AG08395 (cell line): Measurements from ENCODE around the gene SHROOM1.
"Not testable (repeated sequence)": the region's sequence is repeated elsewhere in the genome, so short reads cannot be mapped to it uniquely, and the experiment has no call there.

Source experiments
- DNase-seq: peaks from one replicate; pipeline ENCODE4 v3.0.0; 2012; ENCODE audit warnings: mixed read lengths, low spot score

SHROOM1 gene

GRCh38 chr5:132805872-132806271 lies 24.6 kb downstream of the SHROOM1 start:
- not testable (repeated sequence) for DNase-seq

- not testable (repeated sequence) for DNase-seq
Measured at GRCh38 chr5:132804219-132804618, 26.2 kb downstream of the SHROOM1 start.

- not testable (repeated sequence) for DNase-seq
Measured at GRCh38 chr5:132802685-132803066, 27.8 kb downstream of the SHROOM1 start.

DNA sequence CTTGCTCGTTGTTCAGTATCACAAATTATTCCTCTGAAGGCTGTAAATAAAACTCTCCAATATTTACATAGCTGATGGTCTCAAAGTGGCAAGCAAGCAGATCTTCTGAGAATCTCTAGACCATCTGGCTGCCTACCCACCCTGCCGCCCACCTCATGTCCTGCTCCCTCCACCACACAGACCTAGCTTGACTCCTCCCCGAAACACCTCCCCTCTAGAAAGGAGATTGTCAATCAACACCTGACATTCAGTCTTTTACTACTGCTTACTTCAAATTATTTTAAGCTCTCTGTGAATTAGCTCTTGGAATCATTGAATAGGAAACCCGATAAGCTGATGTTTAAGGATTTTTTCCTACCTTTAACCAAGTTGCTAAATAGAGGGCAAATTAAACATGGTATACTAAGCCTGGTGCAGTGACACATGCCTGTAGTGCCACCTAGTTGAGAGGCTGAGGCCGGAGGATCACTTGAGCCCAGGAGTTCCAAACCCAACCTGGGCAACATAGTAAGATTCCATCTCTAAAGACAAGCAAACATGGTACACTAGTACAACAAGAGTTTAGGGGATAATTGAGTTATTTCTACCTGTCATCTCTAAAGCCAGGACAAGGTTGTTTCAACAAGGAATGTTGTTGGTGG lies 28.3 kb downstream of the SHROOM1 start:
- no peak for DNase-seq

- no peak for DNase-seq
Measured at GRCh38 chr5:132800545-132800944, 29.9 kb downstream of the SHROOM1 start.

DNA sequence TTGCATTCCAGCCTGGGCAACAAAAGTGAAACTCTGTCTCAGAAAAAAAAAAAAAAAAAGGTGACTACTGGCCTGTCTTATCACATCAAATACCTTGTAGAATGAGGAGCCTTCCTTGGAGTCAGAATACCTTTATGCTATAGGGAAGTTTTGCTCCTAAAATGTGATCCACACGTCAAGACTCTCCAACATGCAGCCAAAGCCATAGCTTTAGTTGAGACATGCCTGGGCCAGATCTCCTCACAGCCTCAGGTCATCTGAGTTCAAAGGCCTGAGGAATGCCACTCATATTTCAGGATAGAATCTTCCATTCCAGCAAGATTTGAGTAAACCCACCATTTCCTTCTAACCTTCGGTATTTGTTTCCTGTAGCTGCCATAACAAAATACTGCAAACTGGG lies 31.1 kb downstream of the SHROOM1 start:
- DNase-seq: no peak

GRCh38 chr5:132797651-132798050 lies 32.8 kb downstream of the SHROOM1 start:
- DNase-seq: peak; percentile 71

DNA sequence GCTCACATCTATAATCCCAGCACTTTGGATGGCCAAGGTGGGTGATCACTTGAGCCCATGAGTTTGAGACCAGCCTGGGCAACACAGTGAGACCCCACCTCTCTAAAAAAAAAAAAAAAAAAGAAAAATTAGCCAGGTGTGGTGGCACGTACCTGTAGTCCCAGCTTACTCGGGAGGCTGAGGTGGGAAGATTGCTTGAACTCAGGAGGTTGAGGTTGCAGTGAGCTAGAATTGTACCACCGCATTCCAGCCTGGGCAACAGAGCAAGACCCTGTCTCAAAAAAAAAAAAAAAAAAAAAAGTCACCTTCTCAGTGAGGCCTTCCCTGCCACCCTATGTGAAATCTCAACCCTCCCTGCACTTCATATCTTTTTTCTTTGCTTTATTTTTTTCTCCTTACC lies 39.4 kb downstream of the SHROOM1 start:
- DNase-seq: no peak

DNA sequence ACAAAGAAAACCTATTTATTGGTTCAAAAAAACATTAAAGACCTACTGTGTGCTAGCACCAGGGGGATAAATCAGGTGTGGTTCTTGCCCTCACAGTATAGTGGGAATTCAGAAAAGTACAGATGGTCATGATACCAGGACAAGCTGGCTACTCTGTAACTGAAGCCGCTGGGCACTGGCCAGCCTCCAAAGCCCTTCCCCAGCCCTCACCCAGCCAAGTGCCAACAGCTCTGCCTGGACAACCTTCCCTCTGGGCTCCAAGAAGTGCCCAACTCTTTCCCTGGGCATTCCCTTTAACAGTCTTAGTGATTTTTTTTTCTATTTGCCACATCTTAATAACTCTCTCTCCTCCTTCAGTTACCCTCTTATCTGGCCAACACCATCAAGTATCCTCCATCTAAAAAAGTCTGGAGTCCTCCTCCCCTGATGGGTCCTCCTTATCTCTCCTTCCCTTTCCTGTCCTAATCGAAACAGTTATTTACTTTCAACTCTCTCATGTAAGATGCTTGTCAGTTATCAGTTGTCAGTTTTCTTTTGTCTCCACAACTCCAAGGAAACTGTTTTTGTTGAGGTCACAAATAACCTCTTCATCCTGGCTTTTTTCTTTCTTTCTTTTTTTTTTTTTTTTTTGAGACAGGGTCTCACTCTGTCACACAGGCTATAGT lies 40.1 kb downstream of the SHROOM1 start:
- no peak for DNase-seq

GRCh38 chr5:132788990-132789886 lies 41.2 kb downstream of the SHROOM1 start:
- DNase-seq: no peak

- DNase-seq: no peak
Measured at GRCh38 chr5:132788508-132788907, 41.9 kb downstream of the SHROOM1 start.

DNA sequence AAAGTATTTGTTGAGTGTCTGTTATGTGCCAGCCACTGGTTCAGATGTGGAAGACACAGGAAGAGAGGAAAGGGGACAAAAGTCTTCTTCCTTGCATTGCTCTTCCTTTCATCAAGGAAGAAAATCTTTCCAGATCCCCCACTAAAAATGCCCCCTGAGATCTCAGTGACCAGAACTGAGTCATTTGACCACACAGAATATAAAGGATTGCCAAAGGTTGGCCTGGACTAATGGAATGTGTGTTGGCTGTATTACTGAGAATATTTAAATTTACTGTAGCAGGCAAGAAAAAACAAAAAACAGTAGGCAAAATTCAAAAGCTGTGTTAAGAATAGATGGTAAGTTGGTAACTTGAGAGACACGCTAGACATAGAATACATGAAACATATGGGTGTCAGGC lies 43.4 kb downstream of the SHROOM1 start:
- peak; percentile 84 for DNase-seq

- no peak for DNase-seq
Measured at GRCh38 chr5:132785864-132786263, 44.6 kb downstream of the SHROOM1 start.

- DNase-seq: no peak
Measured at GRCh38 chr5:132785365-132785764, 45.1 kb downstream of the SHROOM1 start.

DNA sequence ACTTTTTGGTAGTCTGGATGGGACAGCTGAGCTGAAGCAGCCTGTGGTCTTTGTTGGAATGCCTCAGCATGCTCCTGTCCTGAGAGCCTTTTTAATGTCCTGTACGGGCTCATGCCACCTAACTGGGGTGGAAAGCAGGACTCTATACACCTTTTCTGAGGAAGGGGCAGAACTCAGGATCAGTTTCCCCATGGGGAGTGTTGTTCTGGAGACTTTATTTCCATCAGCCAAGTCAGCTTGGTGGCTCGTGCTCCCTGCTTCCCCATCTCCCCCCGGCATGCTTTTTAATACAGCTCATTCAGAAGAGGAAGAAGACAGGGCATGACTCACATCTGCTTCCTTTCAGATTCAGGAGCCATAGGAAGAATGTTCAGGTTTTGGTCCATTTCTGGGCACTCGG lies 48.3 kb downstream of the SHROOM1 start:
- DNase-seq: peak; percentile 55

- no peak for DNase-seq
Measured at GRCh38 chr5:132781029-132781428, 49.4 kb downstream of the SHROOM1 start.

GRCh38 chr5:132780577-132780976 lies 49.9 kb downstream of the SHROOM1 start:
- no peak for DNase-seq

DNA sequence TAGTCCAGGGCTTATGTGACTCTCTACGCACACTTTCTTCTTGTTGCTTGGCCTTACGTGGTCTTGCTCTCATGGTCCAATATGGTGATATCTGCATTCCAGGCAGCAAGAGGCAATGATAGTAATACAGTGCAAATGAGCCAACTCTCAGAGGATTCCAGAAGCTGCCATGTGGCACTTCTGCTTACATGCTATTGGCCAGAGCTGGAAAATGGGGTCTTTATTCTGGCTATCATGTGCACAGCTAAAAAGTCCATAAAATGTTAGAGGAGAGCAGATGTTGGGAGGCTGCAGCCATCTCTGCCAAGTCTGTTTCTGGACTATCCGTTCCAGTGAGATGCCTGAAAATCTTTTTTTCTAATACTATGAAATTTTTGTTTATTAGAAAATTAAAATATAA lies 50.5 kb downstream of the SHROOM1 start:
- DNase-seq: no peak

DNA sequence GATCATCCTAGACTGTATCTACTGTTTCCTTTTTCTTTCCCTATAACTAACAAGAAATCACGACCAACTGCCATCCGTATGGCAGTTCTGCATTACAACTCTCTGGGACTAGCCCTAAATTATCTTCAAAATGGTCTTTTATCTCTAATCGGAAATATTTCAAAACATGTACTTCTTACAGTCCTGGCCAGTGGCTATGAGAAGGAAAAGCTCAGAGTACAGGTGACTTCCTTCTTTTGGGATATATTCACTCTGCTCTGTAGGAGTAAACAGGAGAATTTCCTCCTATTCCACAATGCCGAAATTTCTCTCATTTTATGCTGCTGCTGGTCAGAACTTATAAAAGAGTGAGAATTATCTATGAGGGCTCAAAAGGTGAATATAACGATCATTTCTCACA lies 51.6 kb downstream of the SHROOM1 start:
- DNase-seq: no peak

GRCh38 chr5:132778129-132778528 lies 52.3 kb downstream of the SHROOM1 start:
- no peak for DNase-seq

- DNase-seq: peak; percentile 61
Measured at GRCh38 chr5:132777209-132778069, 53.0 kb downstream of the SHROOM1 start, which contains the start of gene SEPTIN8. Gene SEPTIN8, minus strand, starts transcription at chr5:132777239. Its CDS starts 102 bp downstream, at chr5:132777137.

DNA sequence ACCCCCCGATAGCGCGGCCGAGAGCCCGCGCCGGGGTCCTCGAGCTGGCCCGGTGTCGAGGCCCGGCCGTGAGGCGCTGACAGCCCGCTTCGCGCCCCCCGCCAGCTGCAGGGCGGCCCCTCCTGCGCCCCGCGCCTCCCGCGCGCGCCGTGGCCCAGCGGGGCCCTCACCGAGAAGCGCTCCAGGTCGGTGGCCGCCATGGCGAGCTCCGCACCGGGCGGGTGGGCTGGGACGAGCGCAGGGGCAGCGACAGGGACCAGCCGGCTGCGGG lies 53.6 kb downstream of the SHROOM1 start:
- no peak for DNase-seq
